ENCODE measurements around the gene PALB2.

DNA sequence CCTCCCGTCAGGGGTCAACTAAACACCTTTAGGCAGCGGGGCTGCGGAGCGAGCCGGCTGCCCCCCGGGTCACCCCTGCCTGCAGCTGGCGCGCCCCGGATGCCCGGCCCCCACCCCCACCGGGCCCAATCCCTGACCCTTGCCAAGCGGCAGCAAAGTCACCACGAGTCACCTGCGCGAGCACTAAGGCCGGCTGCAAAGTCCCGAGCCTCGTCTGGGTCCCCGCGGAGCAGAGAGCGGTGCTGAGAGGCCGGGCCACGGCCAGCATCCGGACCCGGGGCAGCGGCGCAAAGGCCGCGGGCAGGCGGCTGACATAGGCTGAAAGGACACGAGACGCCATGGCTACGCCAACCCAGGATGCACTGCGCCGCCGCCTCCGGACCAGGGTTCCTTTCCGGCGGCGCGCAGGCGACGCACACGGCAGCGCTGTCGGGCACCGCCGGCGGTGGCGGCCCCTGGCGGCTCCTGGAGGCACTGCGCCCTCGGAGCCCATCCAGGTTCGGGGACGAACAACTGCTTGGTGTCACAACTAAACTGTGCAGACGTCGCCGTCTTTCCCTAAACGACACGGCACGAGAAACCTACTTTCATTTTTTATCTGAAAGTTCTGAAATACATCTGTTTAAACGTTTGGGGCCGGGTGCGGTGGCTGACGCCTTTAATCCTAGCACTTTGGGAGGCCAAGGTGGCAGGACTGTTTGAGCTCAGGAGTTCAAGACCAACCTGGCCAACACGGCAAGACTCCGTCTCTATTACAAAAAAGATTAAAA, 45.0 kb downstream of the PALB2 start, which contains the start of gene NDUFAB1:
- TF ChIP-seq, protein P1, sequence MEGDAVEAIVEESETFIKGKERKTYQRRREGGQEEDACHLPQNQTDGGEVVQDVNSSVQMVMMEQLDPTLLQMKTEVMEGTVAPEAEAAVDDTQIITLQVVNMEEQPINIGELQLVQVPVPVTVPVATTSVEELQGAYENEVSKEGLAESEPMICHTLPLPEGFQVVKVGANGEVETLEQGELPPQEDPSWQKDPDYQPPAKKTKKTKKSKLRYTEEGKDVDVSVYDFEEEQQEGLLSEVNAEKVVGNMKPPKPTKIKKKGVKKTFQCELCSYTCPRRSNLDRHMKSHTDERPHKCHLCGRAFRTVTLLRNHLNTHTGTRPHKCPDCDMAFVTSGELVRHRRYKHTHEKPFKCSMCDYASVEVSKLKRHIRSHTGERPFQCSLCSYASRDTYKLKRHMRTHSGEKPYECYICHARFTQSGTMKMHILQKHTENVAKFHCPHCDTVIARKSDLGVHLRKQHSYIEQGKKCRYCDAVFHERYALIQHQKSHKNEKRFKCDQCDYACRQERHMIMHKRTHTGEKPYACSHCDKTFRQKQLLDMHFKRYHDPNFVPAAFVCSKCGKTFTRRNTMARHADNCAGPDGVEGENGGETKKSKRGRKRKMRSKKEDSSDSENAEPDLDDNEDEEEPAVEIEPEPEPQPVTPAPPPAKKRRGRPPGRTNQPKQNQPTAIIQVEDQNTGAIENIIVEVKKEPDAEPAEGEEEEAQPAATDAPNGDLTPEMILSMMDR (IDR thresholded peaks at IDR 0.05), result peak; percentile 99 to 100 (median 100)
- peak in 1 of 4 donors; percentile 43 for TF ChIP-seq POLR2A (IDR thresholded peaks at IDR 0.05)

Measured in esophagus squamous epithelium (tissue), 4 donors.